Stimulated activated CD4-positive, alpha-beta T cell treated with anti-CD3 and anti-CD28 coated beads, Interleukin-2, amount 100 ng/mL, for 48 hours (primary cell): ENCODE measurements around the gene CCT3.
"Not testable (repeated sequence)": the region's sequence is repeated elsewhere in the genome, so short reads cannot be mapped to it uniquely, and the experiment has no call there.

Experiments used
- DNase-seq, 2 donors: peaks; one replicate each; pipeline ENCODE4 v3.0.0-alpha.2; 2020

Gene CCT3

GRCh38 chr1:156368157-156368658 lies 30.1 kb upstream of the CCT3 start:
- DNase-seq = no peak

- no peak for DNase-seq
These were observed 29.5 kb upstream of the CCT3 start for GRCh38 chr1:156367383-156368156.

GRCh38 chr1:156366378-156367166 lies 28.5 kb upstream of the CCT3 start:
- no peak for DNase-seq

- DNase-seq = no peak
These were observed 27.7 kb upstream of the CCT3 start for GRCh38 chr1:156365754-156366153.

- DNase-seq = no peak
These were observed 22.4 kb upstream of the CCT3 start for GRCh38 chr1:156360534-156360933.

- DNase-seq = no peak
These were observed 21.9 kb upstream of the CCT3 start for GRCh38 chr1:156359973-156360372.

GRCh38 chr1:156359249-156359648 lies 21.2 kb upstream of the CCT3 start:
- no peak for DNase-seq

GRCh38 chr1:156358641-156359040 lies 20.5 kb upstream of the CCT3 start:
- no peak for DNase-seq

GRCh38 chr1:156357977-156358376 lies 19.9 kb upstream of the CCT3 start:
- no peak for DNase-seq

- DNase-seq = peak; percentile 24 to 65
These were observed 18.9 kb upstream of the CCT3 start for GRCh38 chr1:156356875-156357534.

- DNase-seq = no peak
These were observed 18.3 kb upstream of the CCT3 start for GRCh38 chr1:156356262-156356874.

- not testable (repeated sequence) for DNase-seq
These were observed 14.4 kb upstream of the CCT3 start for GRCh38 chr1:156352481-156352880.

GRCh38 chr1:156347331-156347730 lies 9.2 kb upstream of the CCT3 start:
- DNase-seq = no peak

- no peak for DNase-seq
These were observed 8.5 kb upstream of the CCT3 start for GRCh38 chr1:156346636-156347035.

GRCh38 chr1:156346035-156346434 lies 7.9 kb upstream of the CCT3 start:
- not testable (repeated sequence) for DNase-seq

- no peak for DNase-seq
These were observed 6.3 kb upstream of the CCT3 start for GRCh38 chr1:156344409-156344808.

- DNase-seq = no peak
These were observed 4.3 kb upstream of the CCT3 start for GRCh38 chr1:156342166-156342955.

- DNase-seq = no peak
These were observed 258 bp downstream of the CCT3 start for GRCh38 chr1:156337888-156338179.

- no peak for DNase-seq
These were observed 822 bp downstream of the CCT3 start for GRCh38 chr1:156337052-156337887.

- DNase-seq = no peak
These were observed 1.9 kb downstream of the CCT3 start for GRCh38 chr1:156336242-156336641.

GRCh38 chr1:156323179-156323578 lies 14.9 kb downstream of the CCT3 start:
- DNase-seq = not testable (repeated sequence)
